ENCODE data around the gene CD38.
A peak's percentile ranks its signal among the peaks of the same experiment; 100 is the strongest.
"Not testable (repeated sequence)": the region's sequence is repeated elsewhere in the genome, so short reads cannot be mapped to it uniquely, and the experiment has no call there.

Gene CD38

DNA sequence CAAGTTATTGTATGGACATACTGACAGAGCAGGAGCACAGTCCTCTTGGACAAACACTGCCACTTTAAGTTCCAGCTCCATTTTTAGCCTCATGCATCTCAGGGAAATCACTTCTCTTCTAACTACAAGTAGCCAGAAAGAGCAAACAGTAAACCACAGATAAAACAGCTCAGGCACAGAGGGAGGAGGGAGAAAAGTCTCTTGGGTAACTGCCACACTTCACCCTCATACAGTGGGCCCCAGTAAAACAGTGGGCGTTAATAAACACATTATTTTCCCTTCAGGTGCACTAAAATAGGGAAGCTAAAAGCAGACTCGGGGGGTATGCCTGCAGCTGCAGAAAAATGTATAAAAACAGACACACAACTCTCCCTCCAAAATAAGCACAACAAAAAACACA is 21.6 kb downstream of the CD38 start:
- no peak for DNase-seq (ENCODE audit: extremely low read depth, insufficient read length)
- no peaks in the 10 kb centered on the region for H3K36me3 ChIP-seq (ENCODE audit: control insufficient read depth, insufficient read depth, low read length)
- H3K4me3 ChIP-seq (replicated peaks; ENCODE audit: low read depth, low read length) = no peak overlapping the region
- TF ChIP-seq, protein P1, sequence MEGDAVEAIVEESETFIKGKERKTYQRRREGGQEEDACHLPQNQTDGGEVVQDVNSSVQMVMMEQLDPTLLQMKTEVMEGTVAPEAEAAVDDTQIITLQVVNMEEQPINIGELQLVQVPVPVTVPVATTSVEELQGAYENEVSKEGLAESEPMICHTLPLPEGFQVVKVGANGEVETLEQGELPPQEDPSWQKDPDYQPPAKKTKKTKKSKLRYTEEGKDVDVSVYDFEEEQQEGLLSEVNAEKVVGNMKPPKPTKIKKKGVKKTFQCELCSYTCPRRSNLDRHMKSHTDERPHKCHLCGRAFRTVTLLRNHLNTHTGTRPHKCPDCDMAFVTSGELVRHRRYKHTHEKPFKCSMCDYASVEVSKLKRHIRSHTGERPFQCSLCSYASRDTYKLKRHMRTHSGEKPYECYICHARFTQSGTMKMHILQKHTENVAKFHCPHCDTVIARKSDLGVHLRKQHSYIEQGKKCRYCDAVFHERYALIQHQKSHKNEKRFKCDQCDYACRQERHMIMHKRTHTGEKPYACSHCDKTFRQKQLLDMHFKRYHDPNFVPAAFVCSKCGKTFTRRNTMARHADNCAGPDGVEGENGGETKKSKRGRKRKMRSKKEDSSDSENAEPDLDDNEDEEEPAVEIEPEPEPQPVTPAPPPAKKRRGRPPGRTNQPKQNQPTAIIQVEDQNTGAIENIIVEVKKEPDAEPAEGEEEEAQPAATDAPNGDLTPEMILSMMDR (IDR thresholded peaks at IDR 0.05; ENCODE audit: insufficient read depth, low read length, poor library complexity, severe bottlenecking) = no peak
- H3K27me3 ChIP-seq (replicated peaks; ENCODE audit: control insufficient read depth, insufficient read depth, low read length) = no peaks in the 10 kb centered on the region; the same call in 1 of the 2 replicates

DNA sequence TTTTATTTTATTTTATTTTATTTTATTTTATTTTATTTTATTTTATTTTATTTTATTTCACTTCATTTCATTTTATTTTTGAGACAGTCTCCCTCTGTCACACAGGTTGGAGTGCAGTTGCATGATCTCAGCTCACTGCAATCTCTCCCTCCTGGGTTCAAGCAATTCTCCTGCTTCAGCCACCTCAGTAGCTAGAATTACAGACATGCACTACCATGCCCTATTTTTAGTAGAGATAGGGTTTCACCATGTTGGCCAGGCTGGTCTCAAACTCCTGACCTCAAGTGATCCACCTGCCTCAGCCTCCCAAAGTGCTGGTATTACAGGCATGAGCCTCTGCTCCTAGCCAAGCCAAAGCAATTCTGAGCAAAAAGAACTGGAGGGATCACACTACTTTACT is 24.4 kb downstream of the CD38 start:
- DNase-seq (ENCODE audit: extremely low read depth, insufficient read length); H3K27me3 ChIP-seq (replicated peaks; ENCODE audit: control insufficient read depth, insufficient read depth, low read length); H3K4me3 ChIP-seq (replicated peaks; ENCODE audit: low read depth, low read length); H3K36me3 ChIP-seq (ENCODE audit: control insufficient read depth, insufficient read depth, low read length): not testable (repeated sequence)

DNA sequence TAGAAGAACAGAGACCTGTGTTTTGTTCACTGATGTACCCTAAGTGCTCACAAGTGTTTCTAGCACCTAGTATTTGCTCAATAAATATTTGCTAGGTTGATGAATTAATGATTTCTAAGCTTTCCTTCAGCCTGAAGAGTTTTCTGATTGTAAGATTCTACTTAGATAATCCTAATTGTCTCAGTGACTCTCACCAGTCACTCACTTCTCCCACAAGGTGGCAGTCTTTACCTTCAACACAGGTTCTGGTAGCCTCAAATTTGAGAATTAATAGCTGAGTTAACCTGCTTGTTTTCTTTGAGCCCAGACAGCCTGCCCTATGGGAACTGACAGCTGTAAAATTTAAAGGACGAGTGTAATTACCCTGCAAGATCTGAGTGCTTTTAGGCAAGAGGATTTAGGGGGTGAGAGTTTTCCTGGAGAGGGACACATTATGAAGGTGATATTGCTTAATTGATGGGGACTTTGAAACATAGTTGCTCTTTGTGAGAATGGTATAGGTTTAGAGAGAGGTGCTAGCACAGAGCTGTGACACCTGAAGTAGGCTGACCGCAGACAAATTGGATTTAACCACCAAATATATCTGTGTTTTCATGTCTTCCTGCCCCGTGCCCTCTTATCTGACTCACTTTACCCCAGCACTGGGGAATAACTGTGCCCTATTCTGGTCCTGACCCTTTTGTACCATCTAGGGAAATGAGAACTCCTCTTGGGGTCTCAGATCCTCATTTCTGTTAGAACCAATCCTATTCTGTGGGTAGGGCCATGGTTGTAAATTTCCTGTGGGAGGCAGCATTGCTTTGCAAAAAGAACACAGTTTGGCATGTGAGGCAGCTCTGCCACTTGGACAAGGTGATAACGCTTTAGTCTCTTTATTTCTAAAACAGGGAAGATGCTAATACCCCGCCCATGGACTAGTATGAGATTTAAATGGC is 27.7 kb downstream of the CD38 start:
- DNase-seq (ENCODE audit: extremely low read depth, insufficient read length) = no peak
- TF ChIP-seq, protein P1 (IDR thresholded peaks at IDR 0.05; ENCODE audit: insufficient read depth, low read length, poor library complexity, severe bottlenecking) = peak; percentile 55

DNA sequence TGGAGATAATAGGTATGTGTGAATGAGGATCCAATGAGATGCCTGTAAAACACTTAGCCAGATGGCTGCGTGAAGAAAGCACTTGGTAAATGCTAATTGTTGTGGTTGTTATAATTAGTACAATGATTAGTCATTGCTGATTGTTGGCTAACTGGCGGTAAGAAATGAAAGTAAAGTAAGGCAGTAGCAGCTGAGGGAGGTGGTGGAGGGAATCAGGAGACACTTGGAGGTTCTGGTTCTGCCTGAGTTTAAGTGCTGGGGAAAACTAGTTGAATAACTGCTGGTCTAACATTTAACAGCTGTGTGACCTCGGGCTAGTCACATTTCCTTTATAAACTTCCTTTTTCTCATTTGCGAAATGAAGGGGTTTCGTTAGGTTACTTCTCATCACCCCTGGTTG is 30.9 kb downstream of the CD38 start:
- TF ChIP-seq, protein P1 (IDR thresholded peaks at IDR 0.05; ENCODE audit: insufficient read depth, low read length, poor library complexity, severe bottlenecking) = no peak
- Histone ChIP-seq H3K27me3 (replicated peaks; ENCODE audit: control insufficient read depth, insufficient read depth, low read length) (no peaks in the 10 kb centered on the region), H3K36me3 (ENCODE audit: control insufficient read depth, insufficient read depth, low read length) (no peaks in the 10 kb centered on the region), H3K4me3 (replicated peaks; ENCODE audit: low read depth, low read length) (peak overlapping the region; percentile 25)
- DNase-seq (ENCODE audit: extremely low read depth, insufficient read length) = peak; percentile 31

More for the DNA sequence above, 27.7 kb downstream of the CD38 start:
- Histone ChIP-seq H3K36me3 (ENCODE audit: control insufficient read depth, insufficient read depth, low read length) (no peaks in the 10 kb centered on the region), H3K27me3 (replicated peaks; ENCODE audit: control insufficient read depth, insufficient read depth, low read length) (no peaks in the 10 kb centered on the region), H3K4me3 (replicated peaks; ENCODE audit: low read depth, low read length) (no peak overlapping the region)

DNA sequence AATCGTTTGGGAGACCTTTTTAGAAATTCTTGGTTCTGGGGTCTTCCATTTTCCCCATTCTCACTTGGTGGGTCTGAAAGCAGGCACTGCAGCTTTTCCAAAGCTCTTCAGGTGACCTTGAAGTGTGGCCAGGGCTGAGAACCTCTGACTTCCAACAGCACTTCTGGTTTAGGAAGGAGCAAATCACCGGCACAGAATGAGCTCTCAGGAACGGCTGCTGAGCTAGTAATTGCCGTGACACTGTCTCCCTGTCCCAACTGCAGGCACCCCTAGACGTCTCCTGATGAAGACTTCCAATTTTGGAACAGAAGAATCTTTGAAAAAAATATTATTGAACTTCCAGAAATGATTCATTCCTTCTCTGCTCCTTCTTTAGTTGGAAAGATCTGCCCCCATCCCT is 31.3 kb downstream of the CD38 start:
- TF ChIP-seq, protein P1 (IDR thresholded peaks at IDR 0.05; ENCODE audit: insufficient read depth, low read length, poor library complexity, severe bottlenecking) = no peak
- Histone ChIP-seq H3K36me3 (ENCODE audit: control insufficient read depth, insufficient read depth, low read length) (no peaks in the 10 kb centered on the region), H3K4me3 (replicated peaks; ENCODE audit: low read depth, low read length) (no peak overlapping the region), H3K27me3 (replicated peaks; ENCODE audit: control insufficient read depth, insufficient read depth, low read length) (no peaks in the 10 kb centered on the region)
- DNase-seq (ENCODE audit: extremely low read depth, insufficient read length) = no peak

DNA sequence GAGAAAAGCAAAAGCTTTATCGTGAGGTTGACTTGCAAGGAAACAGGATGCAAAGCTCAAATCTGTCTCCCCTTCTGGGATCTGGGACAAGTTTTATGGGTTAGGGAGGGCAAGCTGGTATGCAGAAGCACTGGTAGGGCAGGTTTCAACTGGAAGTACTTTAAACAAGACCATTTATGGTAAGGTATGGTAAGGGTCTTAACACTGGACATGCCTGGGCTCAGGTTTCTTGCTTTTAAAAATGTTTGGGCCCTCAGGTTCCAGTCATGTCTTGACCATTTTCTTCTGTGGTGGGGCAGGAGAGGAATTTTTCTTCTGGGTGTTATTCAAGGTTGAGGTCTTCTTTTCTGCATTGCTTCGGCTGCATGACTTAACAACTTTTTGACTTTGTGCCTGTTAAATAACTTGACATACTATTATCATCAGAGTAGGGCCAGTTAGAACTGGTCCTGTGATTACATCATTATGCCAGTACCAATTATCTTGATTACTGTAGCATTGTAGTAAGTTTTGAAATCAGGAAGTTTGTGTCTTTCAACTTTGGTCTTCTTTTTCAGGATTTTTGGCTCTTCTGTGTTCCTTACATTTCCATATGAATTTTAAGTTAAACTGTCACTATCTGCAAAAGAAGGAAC is 33.7 kb downstream of the CD38 start:
- no peak for DNase-seq (ENCODE audit: extremely low read depth, insufficient read length)

More for the DNA sequence above, 33.7 kb downstream of the CD38 start:
- TF ChIP-seq, protein P1 (IDR thresholded peaks at IDR 0.05; ENCODE audit: insufficient read depth, low read length, poor library complexity, severe bottlenecking) = no peak
- H3K27me3 ChIP-seq (replicated peaks; ENCODE audit: control insufficient read depth, insufficient read depth, low read length) = no peaks in the 10 kb centered on the region
- H3K36me3 ChIP-seq (ENCODE audit: control insufficient read depth, insufficient read depth, low read length) = no peaks in the 10 kb centered on the region
- H3K4me3 ChIP-seq (replicated peaks; ENCODE audit: low read depth, low read length) = no peak overlapping the region
